Endothelial cell of umbilical vein (primary cell): ENCODE data around the gene MMP11. TPM values are rescaled to one million over a fixed set of nuclear protein-coding genes. Genes with fewer than 3 reads are reported as not detected.

Experiments used
- BruUV-seq: library from RNA; stranded (reverse); fragments of 400-500 nt; replicated peaks from 2 replicates; lab custom pipeline; 2021; lab: Mats Ljungman, UMichigan
- CTCF ChIA-PET: fragments of 300-600, 350-600 bp; sonication (Branson Sonifier 250); formaldehyde crosslinking; loops from one replicate; lab custom pipeline; 2021; ENCODE audit warnings: antibody characterized with exemption, inconsistent platforms; lab: Charles Lee
- POLR2A ChIA-PET: fragments of 300-600, 350-600 bp; sonication (Branson Sonifier 250); formaldehyde crosslinking; loops from one replicate; lab custom pipeline; 2021; ENCODE audit warnings: antibody characterized with exemption, inconsistent platforms; lab: Charles Lee
- DNase-seq: peaks from one replicate; pipeline ENCODE4 v3.0.0-alpha.2; 2011; ENCODE audit warnings: low read depth, low spot score
- FAIRE-seq: peaks from 2 replicates; lab custom pipeline; 2011; peaks lifted over from hg19 to GRCh38; lab: Jason Lieb, UNC
- H2AFZ ChIP-seq: 2 replicates; pipeline ENCODE4 v1.6.0; 2012; ENCODE audit warnings: low read depth, low read length, control low read depth, inconsistent platforms
- H3K27ac ChIP-seq: 2 replicates; pipeline ENCODE4 v1.5.1; 2011; ENCODE audit warnings: low read depth, mild to moderate bottlenecking, control low read depth, low read length, moderate library complexity; ENCODE audit not compliant: insufficient read depth
- H3K27me3 ChIP-seq, 2 experiments: 2 replicates each; pipeline versions ENCODE4 v1.6.0 to v1.6.1; 2011; ENCODE audit warnings: low read length in 2 of 2, mixed read lengths in 1 of 2; ENCODE audit not compliant: control insufficient read depth in 2 of 2, insufficient read depth in 2 of 2
- H3K36me3 ChIP-seq, 2 experiments: 2 replicates in 1 of 2; 3 replicates in 1 of 2; pipeline ENCODE4 v1.5.1; 2011; ENCODE audit warnings: low read length in 2 of 2, mild to moderate bottlenecking in 1 of 2, moderate library complexity in 1 of 2; ENCODE audit not compliant: control insufficient read depth in 2 of 2, insufficient read depth in 2 of 2; ENCODE audit errors: extremely low read depth in 1 of 2
- H3K4me1 ChIP-seq: 3 replicates; pipeline ENCODE4 v1.5.1; 2011; ENCODE audit warnings: mild to moderate bottlenecking, low read length; ENCODE audit not compliant: control insufficient read depth, insufficient read depth; ENCODE audit errors: extremely low read depth
- H3K4me2 ChIP-seq: 2 replicates; pipeline ENCODE4 v1.6.1; 2011; ENCODE audit warnings: low read length, control low read depth, mixed read lengths; ENCODE audit not compliant: insufficient read depth
- H3K4me3 ChIP-seq, 3 experiments: fragments of 200-600 bp in 1 of 3; sonication (generic), shearing (Covaris generic) in 1 of 3; replicated peaks in 1 of 3; 2 replicates each; pipeline ENCODE4 v1.5.1; 2011 to 2016; ENCODE audit warnings: control low read depth in 3 of 3, low read length in 3 of 3, mild to moderate bottlenecking in 2 of 3, inconsistent platforms in 1 of 3, low read depth in 1 of 3, moderate library complexity in 1 of 3; ENCODE audit not compliant: insufficient read depth in 1 of 3
- H3K79me2 ChIP-seq: 2 replicates; pipeline ENCODE4 v1.6.0; 2012; ENCODE audit warnings: low read length, inconsistent platforms; ENCODE audit not compliant: control insufficient read depth, insufficient read depth
- H3K9ac ChIP-seq: replicated peaks from 2 replicates; pipeline ENCODE3; 2011; ENCODE audit warnings: low read length, control low read depth; ENCODE audit not compliant: insufficient read depth; ENCODE audit errors: extremely low read depth
- H3K9me1 ChIP-seq: replicated peaks from 3 replicates; pipeline ENCODE4 v1.6.0; 2011; ENCODE audit warnings: mild to moderate bottlenecking, low read length; ENCODE audit not compliant: control insufficient read depth, insufficient read depth; ENCODE audit errors: extremely low read depth
- H3K9me3 ChIP-seq: replicated peaks from 2 replicates; pipeline ENCODE4 v1.5.1; 2012; ENCODE audit warnings: low read length, inconsistent platforms; ENCODE audit not compliant: control insufficient read depth, insufficient read depth
- H4K20me1 ChIP-seq: replicated peaks from 2 replicates; pipeline ENCODE3; 2011; ENCODE audit warnings: mild to moderate bottlenecking, low read length; ENCODE audit not compliant: control insufficient read depth, insufficient read depth; ENCODE audit errors: extremely low read depth
- EZH2 ChIP-seq: IDR thresholded peaks from 2 replicates; pipeline ENCODE4 v1.6.1; 2012; ENCODE audit warnings: borderline replicate concordance, low read depth, mild to moderate bottlenecking, moderate library complexity, low read length, inconsistent platforms; ENCODE audit not compliant: severe bottlenecking
- FOS ChIP-seq: IDR thresholded peaks from 2 replicates; pipeline ENCODE4 v1.6.1; 2011; ENCODE audit warnings: mild to moderate bottlenecking, low read length, moderate library complexity, borderline replicate concordance; ENCODE audit not compliant: insufficient read depth
- GATA2 ChIP-seq: IDR thresholded peaks from 2 replicates; pipeline ENCODE4 v1.7.0; 2011; ENCODE audit warnings: low read depth, mild to moderate bottlenecking, moderate library complexity, mixed read lengths, low read length; ENCODE audit not compliant: insufficient read length, insufficient read depth
- JUN ChIP-seq: IDR thresholded peaks from 2 replicates; pipeline ENCODE4 v1.6.1; 2011; ENCODE audit warnings: borderline replicate concordance, low read depth; ENCODE audit not compliant: insufficient read length, insufficient read depth
- MYC ChIP-seq: IDR thresholded peaks from one replicate; pipeline ENCODE4 v1.6.1; 2011; ENCODE audit warnings: mild to moderate bottlenecking, low read depth, low read length
- POLR2A ChIP-seq: IDR thresholded peaks from 2 replicates; pipeline ENCODE4 v1.6.1; 2012; ENCODE audit warnings: low read depth, mild to moderate bottlenecking, control low read depth, low read length
- POLR2AphosphoS5 ChIP-seq: IDR thresholded peaks from 2 replicates; pipeline ENCODE4 v1.6.1; 2012; ENCODE audit warnings: low read depth, mild to moderate bottlenecking, control low read depth, low read length, moderate library complexity; ENCODE audit not compliant: insufficient read depth
- dilution Hi-C: fragments of 300-500 bp; cut with MboI; formaldehyde crosslinking; loops from one replicate; pipeline ENCODE4 v1.15.0; 2019; ENCODE audit warnings: low sequenced_read_pairs; ENCODE audit not compliant: extremely low pct_ligation_motif_present
- intact Hi-C: fragments of 100-400 bp; cut with micrococcal nuclease; formaldehyde crosslinking; loops from one replicate; pipeline ENCODE4 v1.10.0; 2022
- polyA plus RNA-seq, 4 experiments: library from polyadenylated mRNA; depleted of rRNA in 3 of 4; stranded (reverse) in 3 of 4; unstranded in 1 of 4; fragments of >200 nt; gene quantifications; 2 replicates each; pipeline versions ENCODE4 v1.2.1 to v1.2.3, GENCODE V29; 2011 to 2012; ENCODE audit warnings: missing spikeins in 1 of 4
- total RNA-seq: library from RNA; stranded (reverse); gene quantifications from 2 replicates; pipeline ENCODE4 v1.2.3, GENCODE V29; 2021
- TF ChIP-seq, protein P1 (sequence below), 2 donors: IDR thresholded peaks; 1 replicate in 1 of 2; 2 replicates in 1 of 2; pipeline ENCODE4 v1.5.1; 2011; ENCODE audit warnings: low read length in 2 of 2, mild to moderate bottlenecking in 2 of 2, moderate library complexity in 2 of 2, control low read depth in 1 of 2, inconsistent platforms in 1 of 2, low read depth in 1 of 2; ENCODE audit not compliant: insufficient read depth in 1 of 2; ENCODE audit errors: extremely low read depth in 1 of 2
- TF ChIP-seq, protein P2 (sequence below): IDR thresholded peaks from 2 replicates; pipeline ENCODE4 v1.6.1; 2011; ENCODE audit not compliant: insufficient read depth, insufficient read length

The MMP11 gene
- total and polyA plus RNA-seq, 2 donors (not counting 3 experiments of a cell fraction or from before 2014, with no cell fraction given): 10.3 to 16.9 TPM

DNA sequence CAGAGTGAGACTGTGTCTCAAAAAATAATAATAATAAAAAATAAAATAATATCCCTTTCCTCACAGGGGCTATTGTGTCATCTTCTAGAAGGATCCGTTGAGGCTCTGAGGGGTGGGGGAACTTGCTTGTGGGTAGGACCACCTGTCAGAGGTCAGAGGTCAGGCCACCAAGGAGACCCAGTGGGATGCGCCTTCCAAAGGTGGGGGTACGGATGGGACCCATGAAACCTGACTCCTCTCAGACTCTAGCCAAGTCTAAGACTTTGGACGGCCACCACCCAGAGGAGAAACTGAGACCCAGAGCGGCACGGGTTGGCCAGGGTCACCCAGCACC, 367 bp upstream of the MMP11 start:
- TF ChIP-seq, protein P1, sequence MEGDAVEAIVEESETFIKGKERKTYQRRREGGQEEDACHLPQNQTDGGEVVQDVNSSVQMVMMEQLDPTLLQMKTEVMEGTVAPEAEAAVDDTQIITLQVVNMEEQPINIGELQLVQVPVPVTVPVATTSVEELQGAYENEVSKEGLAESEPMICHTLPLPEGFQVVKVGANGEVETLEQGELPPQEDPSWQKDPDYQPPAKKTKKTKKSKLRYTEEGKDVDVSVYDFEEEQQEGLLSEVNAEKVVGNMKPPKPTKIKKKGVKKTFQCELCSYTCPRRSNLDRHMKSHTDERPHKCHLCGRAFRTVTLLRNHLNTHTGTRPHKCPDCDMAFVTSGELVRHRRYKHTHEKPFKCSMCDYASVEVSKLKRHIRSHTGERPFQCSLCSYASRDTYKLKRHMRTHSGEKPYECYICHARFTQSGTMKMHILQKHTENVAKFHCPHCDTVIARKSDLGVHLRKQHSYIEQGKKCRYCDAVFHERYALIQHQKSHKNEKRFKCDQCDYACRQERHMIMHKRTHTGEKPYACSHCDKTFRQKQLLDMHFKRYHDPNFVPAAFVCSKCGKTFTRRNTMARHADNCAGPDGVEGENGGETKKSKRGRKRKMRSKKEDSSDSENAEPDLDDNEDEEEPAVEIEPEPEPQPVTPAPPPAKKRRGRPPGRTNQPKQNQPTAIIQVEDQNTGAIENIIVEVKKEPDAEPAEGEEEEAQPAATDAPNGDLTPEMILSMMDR (IDR thresholded peaks at IDR 0.05; ENCODE audit: extremely low read depth in 1 of 2, insufficient read depth in 1 of 2, low read depth in 1 of 2, low read length in 2 of 2): no peak
- TF ChIP-seq JUN: no peak
- TF ChIP-seq GATA2: no peak
- no peak for TF ChIP-seq POLR2A
- no peak for TF ChIP-seq EZH2
- no peak for TF ChIP-seq FOS
- no peak for TF ChIP-seq MYC
- TF ChIP-seq, protein P2, sequence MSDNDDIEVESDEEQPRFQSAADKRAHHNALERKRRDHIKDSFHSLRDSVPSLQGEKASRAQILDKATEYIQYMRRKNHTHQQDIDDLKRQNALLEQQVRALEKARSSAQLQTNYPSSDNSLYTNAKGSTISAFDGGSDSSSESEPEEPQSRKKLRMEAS: no peak
- no peak for TF ChIP-seq POLR2AphosphoS5
- Histone ChIP-seq H3K36me3 (no peaks in the 10 kb centered on the region), H3K4me2 (peak overlapping the region; percentile 74), H3K9ac (peak overlapping the region; percentile 58), H3K27me3 (no peaks in the 10 kb centered on the region), H3K4me3 (peak overlapping the region in 2 of 3 experiments; percentile 7 to 14), H4K20me1 (no peaks in the 10 kb centered on the region), H3K9me3 (no peaks in the 10 kb centered on the region), H3K4me1 (peaks cover 15% of the 10 kb centered on the region), H3K79me2 (no peaks in the 10 kb centered on the region), H3K27ac (peak overlapping the region; percentile 14), H3K9me1 (no peaks in the 10 kb centered on the region), H2AFZ (peak overlapping the region; percentile 98)
- no TSS peak for BruUV-seq
- no peak for FAIRE-seq
- intact Hi-C loops (no loop called here), dilution Hi-C loops (no loop called here)
- CTCF ChIA-PET: interaction anchor here (0.7 to 3.5 kb wide), 3 partner anchors 16 to 77 kb away, joined by 3 to 55 read pairs (median 8); partner anchors contain the start of gene SMARCB1
- DNase-seq: no peak
- POLR2A ChIA-PET: no interaction called here
